HCT116 (cell line): ENCODE data around the gene DMKN.

ENCODE experiments used
- EGR1 ChIP-seq: IDR thresholded peaks from 2 replicates; pipeline ENCODE4 v1.6.1; 2012; ENCODE audit warnings: low read depth
- EZH2 ChIP-seq: fragments of 200-600 bp; sonication (generic); IDR thresholded peaks from 2 replicates; pipeline ENCODE4 v1.6.1; 2017; ENCODE audit warnings: antibody characterized with exemption, mixed run types

DNA sequence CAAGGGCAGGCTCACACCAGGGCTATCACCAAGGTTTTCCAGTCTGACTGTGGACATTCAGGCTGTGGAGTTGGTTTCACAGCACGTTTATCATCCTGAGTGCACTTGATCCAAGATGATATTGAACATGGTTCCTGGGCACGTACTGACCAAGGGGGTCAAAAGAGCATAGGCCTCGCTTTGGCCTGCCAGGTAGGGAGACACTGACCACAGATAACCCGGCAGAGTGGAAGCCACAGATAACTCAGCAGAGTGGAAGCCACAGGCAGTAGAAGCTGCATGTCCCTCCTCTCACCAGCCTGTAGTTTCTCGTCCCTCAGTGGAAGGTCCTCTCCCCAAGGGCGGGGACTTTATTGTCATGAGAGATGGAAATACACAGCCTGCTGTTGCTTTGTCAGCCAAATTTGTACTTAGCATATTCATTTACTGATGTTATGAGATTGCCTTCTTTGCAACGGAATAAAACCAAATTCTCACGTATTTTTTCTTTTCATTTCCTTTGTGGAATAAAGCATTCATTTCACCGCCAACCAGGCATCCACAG lies 14.4 kb downstream of the DMKN start:
- TF ChIP-seq EGR1, result no peak
- TF ChIP-seq EZH2, result no peak
